Keratinocyte (primary cell): ENCODE data around the gene SEC14L2. TPM values are rescaled to one million over a fixed set of nuclear protein-coding genes. Genes with fewer than 3 reads are reported as not detected.

Experiments
- DNase-seq: peaks from one replicate; pipeline ENCODE4 v3.0.0-alpha.2; 2011; ENCODE audit warnings: low read depth, missing footprints, low spot score
- FAIRE-seq: peaks from 2 replicates; lab custom pipeline; 2011; peaks lifted over from hg19 to GRCh38; lab: Jason Lieb, UNC
- H2AFZ ChIP-seq: 2 replicates; pipeline ENCODE4 v1.6.0; 2012; ENCODE audit warnings: low read length, control low read depth, inconsistent platforms; ENCODE audit not compliant: control insufficient read depth
- H3K27ac ChIP-seq: 2 replicates; pipeline ENCODE4 v1.5.1; 2011; ENCODE audit warnings: low read length; ENCODE audit not compliant: control insufficient read depth, insufficient read depth
- H3K27me3 ChIP-seq: 3 replicates; pipeline ENCODE4 v1.6.0; 2011; ENCODE audit warnings: low read length; ENCODE audit not compliant: control insufficient read depth, insufficient read depth; ENCODE audit errors: extremely low read depth
- H3K36me3 ChIP-seq, 2 experiments: 2 replicates in 1 of 2; 3 replicates in 1 of 2; pipeline ENCODE4 v1.5.1; 2011; ENCODE audit warnings: low read length in 2 of 2, mild to moderate bottlenecking in 1 of 2; ENCODE audit not compliant: control insufficient read depth in 2 of 2, insufficient read depth in 2 of 2; ENCODE audit errors: extremely low read depth in 1 of 2
- H3K4me1 ChIP-seq: 3 replicates; pipeline ENCODE4 v1.5.1; 2011; ENCODE audit warnings: low read length; ENCODE audit not compliant: control insufficient read depth, insufficient read depth; ENCODE audit errors: extremely low read depth
- H3K4me2 ChIP-seq: 3 replicates; pipeline ENCODE4 v1.6.0; 2011; ENCODE audit warnings: low read depth, low read length; ENCODE audit not compliant: control insufficient read depth, insufficient read depth; ENCODE audit errors: extremely low read depth
- H3K4me3 ChIP-seq, 3 experiments: fragments of 200-600 bp in 1 of 3; sonication (generic) in 1 of 3; 2 replicates in 2 of 3; 3 replicates in 1 of 3; pipeline ENCODE4 v1.5.1; 2011 to 2016; ENCODE audit warnings: low read length in 3 of 3, mild to moderate bottlenecking in 3 of 3, control low read depth in 2 of 3, inconsistent platforms in 1 of 3, low read depth in 1 of 3, mixed read lengths in 1 of 3, mixed run types in 1 of 3, moderate library complexity in 1 of 3; ENCODE audit not compliant: control insufficient read depth in 2 of 3, insufficient read depth in 2 of 3; ENCODE audit errors: extremely low read depth in 1 of 3
- H3K79me2 ChIP-seq: 2 replicates; pipeline ENCODE4 v1.6.0; 2012; ENCODE audit warnings: low read length; ENCODE audit not compliant: control insufficient read depth, insufficient read depth
- H3K9ac ChIP-seq: 3 replicates; pipeline ENCODE4 v1.6.0; 2011; ENCODE audit warnings: low read length; ENCODE audit not compliant: control insufficient read depth, insufficient read depth; ENCODE audit errors: extremely low read depth
- H3K9me1 ChIP-seq: 3 replicates; pipeline ENCODE4 v1.6.0; 2011; ENCODE audit warnings: low read length; ENCODE audit not compliant: control insufficient read depth, insufficient read depth; ENCODE audit errors: extremely low read depth
- H3K9me3 ChIP-seq: 2 replicates; pipeline ENCODE4 v1.5.1; 2012; ENCODE audit warnings: low read depth, low read length; ENCODE audit not compliant: control insufficient read depth
- H4K20me1 ChIP-seq: 3 replicates; pipeline ENCODE4 v1.6.0; 2011; ENCODE audit warnings: low read length; ENCODE audit not compliant: control insufficient read depth, insufficient read depth; ENCODE audit errors: extremely low read depth
- EZH2 ChIP-seq: IDR thresholded peaks from one replicate; pipeline ENCODE4 v1.6.1; 2012; ENCODE audit warnings: inconsistent platforms, mild to moderate bottlenecking, low read length, moderate library complexity
- dilution Hi-C: fragments of 300-500 bp; cut with MboI; formaldehyde crosslinking; loops from one replicate; pipeline ENCODE4 v1.7.0; 2020; ENCODE audit warnings: low sequenced_read_pairs; ENCODE audit not compliant: extremely low pct_ligation_motif_present
- polyA plus RNA-seq, 5 experiments: library from polyadenylated mRNA; depleted of rRNA in 3 of 5; stranded (reverse) in 3 of 5; stranded (forward) in 1 of 5; unstranded in 1 of 5; fragments of >200 nt; gene quantifications; 1 replicate in 1 of 5; 2 replicates in 3 of 5; 3 replicates in 1 of 5; pipeline versions ENCODE4 v1.2.1 to v1.2.3, GENCODE V29; 2011 to 2012; ENCODE audit warnings: missing spikeins in 2 of 5, low read depth in 1 of 5, low replicate concordance in 1 of 5
- TF ChIP-seq, protein P1 (sequence below), 3 experiments: IDR thresholded peaks in 1 of 3; conservative IDR thresholded peaks in 1 of 3; optimal IDR thresholded peaks in 1 of 3; 2 replicates in 2 of 3; 3 replicates in 1 of 3; pipeline versions ENCODE3 to v1.5.1; 2011; ENCODE audit warnings: low read length in 3 of 3, mild to moderate bottlenecking in 3 of 3, moderate library complexity in 2 of 3, control low read depth in 1 of 3, inconsistent platforms in 1 of 3; ENCODE audit not compliant: insufficient read depth in 2 of 3; ENCODE audit errors: extremely low read depth in 1 of 3

Gene SEC14L2
- polyA plus RNA-seq, 1 donor (not counting 4 experiments of a cell fraction or from before 2014, with no cell fraction given) = 103 TPM

DNA sequence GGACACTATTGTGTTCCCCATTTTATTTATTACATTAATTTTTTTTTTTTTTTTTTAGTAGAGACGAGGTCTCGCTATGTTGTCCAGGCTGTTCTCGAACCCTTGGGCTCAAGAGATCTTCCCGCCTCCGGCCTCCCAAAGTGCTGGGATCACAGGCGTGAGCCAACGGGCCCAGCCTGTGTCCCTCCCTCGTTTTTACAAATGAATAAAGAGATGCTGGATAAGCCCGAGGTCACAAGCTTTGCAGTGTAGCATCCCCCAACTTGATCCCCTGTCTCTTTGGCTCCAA, 28.5 kb downstream of the SEC14L2 start:
- Histone ChIP-seq H3K4me1 (peaks cover 60% of the 10 kb centered on the region), H3K36me3 (peaks cover 2 to 11% of the 10 kb centered on the region in 2 experiments)

DNA sequence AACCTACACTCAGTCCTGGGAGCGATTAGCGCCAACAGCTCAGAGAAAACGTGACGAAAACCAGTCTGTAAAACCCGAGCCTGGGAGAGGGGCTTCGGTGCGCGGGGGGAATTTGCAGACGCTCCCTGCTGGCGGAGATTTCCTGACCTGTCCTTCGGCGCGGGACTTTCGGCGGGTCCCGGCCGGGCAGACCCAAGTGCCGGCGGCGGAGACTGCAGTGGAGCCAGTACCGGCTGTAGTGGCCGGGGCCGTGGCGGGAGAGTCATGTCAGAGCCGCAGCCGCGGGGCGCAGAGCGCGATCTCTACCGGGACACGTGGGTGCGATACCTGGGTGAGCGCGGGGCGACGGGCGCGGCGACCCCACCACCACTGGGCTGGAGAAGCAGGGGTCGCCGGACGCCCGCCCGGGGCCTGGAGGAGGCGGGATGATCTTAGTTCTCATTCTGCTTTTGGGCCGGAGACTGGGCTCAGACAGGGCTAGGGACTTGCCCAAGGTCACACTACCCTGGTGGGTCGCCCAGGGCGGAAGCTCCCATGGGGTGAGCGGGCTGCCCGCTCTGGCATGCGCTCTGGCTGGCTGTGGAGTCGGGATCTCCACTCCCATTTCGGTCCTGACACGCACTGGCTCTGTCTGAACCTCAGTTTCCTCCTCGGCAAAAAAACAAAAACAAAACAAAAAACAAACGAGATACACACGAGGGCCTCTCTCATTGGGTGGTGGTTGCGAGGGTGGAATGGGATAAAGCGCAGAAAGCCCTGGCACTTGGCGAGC, 29.0 kb downstream of the SEC14L2 start, which contains the start of gene MTFP1:
MTFP1 (plus strand) TSS at position 153 of the 772 bp plus-strand sequence; CDS start at position 265, 112 bp downstream.
- FAIRE-seq (no peak), DNase-seq (no peak)
- Histone ChIP-seq H3K27ac (peak within 1 kb of the TSS; percentile 95), H3K36me3 (peaks cover 2 to 8% of the 10 kb centered on the region in 2 experiments), H3K9me3 (no peaks in the 10 kb centered on the region), H3K9me1 (no peaks in the 10 kb centered on the region), H2AFZ (peak within 1 kb of the TSS; percentile 68), H4K20me1 (no peaks in the 10 kb centered on the region), H3K27me3 (no peaks in the 10 kb centered on the region), H3K79me2 (no peaks in the 10 kb centered on the region), H3K9ac (peak within 1 kb of the TSS; percentile 89), H3K4me3 (peak within 1 kb of the TSS; percentile 43 to 80 (median 66)), H3K4me1 (peaks cover 55% of the 10 kb centered on the region), H3K4me2 (peak within 1 kb of the TSS; percentile 88)
- dilution Hi-C loops = no loop called here
- TF ChIP-seq, protein P1, sequence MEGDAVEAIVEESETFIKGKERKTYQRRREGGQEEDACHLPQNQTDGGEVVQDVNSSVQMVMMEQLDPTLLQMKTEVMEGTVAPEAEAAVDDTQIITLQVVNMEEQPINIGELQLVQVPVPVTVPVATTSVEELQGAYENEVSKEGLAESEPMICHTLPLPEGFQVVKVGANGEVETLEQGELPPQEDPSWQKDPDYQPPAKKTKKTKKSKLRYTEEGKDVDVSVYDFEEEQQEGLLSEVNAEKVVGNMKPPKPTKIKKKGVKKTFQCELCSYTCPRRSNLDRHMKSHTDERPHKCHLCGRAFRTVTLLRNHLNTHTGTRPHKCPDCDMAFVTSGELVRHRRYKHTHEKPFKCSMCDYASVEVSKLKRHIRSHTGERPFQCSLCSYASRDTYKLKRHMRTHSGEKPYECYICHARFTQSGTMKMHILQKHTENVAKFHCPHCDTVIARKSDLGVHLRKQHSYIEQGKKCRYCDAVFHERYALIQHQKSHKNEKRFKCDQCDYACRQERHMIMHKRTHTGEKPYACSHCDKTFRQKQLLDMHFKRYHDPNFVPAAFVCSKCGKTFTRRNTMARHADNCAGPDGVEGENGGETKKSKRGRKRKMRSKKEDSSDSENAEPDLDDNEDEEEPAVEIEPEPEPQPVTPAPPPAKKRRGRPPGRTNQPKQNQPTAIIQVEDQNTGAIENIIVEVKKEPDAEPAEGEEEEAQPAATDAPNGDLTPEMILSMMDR (optimal IDR thresholded peaks at IDR 0.05 in 1 of 3, IDR thresholded peaks at IDR 0.05 in 1 of 3, conservative IDR thresholded peaks at IDR 0.05 in 1 of 3; ENCODE audit: extremely low read depth in 1 of 3, insufficient read depth in 2 of 3, low read length in 3 of 3) = no peak
- TF ChIP-seq EZH2 = no peak

More for the DNA sequence above, 28.5 kb downstream of the SEC14L2 start:
- Histone ChIP-seq H3K27ac (peak overlapping the region; percentile 95), H3K4me3 (peak overlapping the region; percentile 43 to 80 (median 66)), H3K79me2 (no peaks in the 10 kb centered on the region), H3K9ac (peak overlapping the region; percentile 89), H3K27me3 (no peaks in the 10 kb centered on the region), H3K9me3 (no peaks in the 10 kb centered on the region), H2AFZ (peak overlapping the region; percentile 39), H3K4me2 (peak overlapping the region; percentile 88), H3K9me1 (no peaks in the 10 kb centered on the region), H4K20me1 (no peaks in the 10 kb centered on the region)
- no peak for FAIRE-seq
- dilution Hi-C loops = no loop called here
- DNase-seq = no peak
- TF ChIP-seq, protein P1 (optimal IDR thresholded peaks at IDR 0.05 in 1 of 3, IDR thresholded peaks at IDR 0.05 in 1 of 3, conservative IDR thresholded peaks at IDR 0.05 in 1 of 3; ENCODE audit: extremely low read depth in 1 of 3, insufficient read depth in 2 of 3, low read length in 3 of 3) = no peak
